Gastrocnemius medialis (tissue), 4 donors: ENCODE measurements around the gene ABCC3. TPM values are rescaled to one million over a fixed set of nuclear protein-coding genes. Genes with fewer than 3 reads are reported as not detected.

ENCODE experiments used
- ATAC-seq, 2 donors: fragments of 150-250 bp; one replicate each; pipeline ENCODE4 v1.9.1; 2016
- DNase-seq, 2 donors: peaks; one replicate each; pipeline ENCODE4 v3.0.0-alpha.2; 2019
- H3K27ac ChIP-seq, 4 donors: fragments of 200-600 bp; sonication (generic); 1 replicate in 1 of 4; 2 replicates in 3 of 4; pipeline ENCODE4 v1.5.1; 2016 to 2018; ENCODE audit warnings: mild to moderate bottlenecking in 2 of 4, moderate library complexity in 1 of 4
- H3K27me3 ChIP-seq, 3 donors: fragments of 200-600 bp; sonication (generic) in 2 of 3; 1 replicate in 1 of 3; 2 replicates in 2 of 3; pipeline versions ENCODE4 v1.5.1 to v1.6.0; 2016 to 2019; ENCODE audit warnings: mild to moderate bottlenecking in 1 of 3, moderate library complexity in 1 of 3
- H3K36me3 ChIP-seq, 2 donors: fragments of 200-600 bp; sonication (generic) in 1 of 2; one replicate each; pipeline ENCODE4 v1.5.1; 2017 to 2018
- H3K4me1 ChIP-seq, 2 donors: fragments of 200-600 bp; sonication (generic) in 1 of 2; one replicate each; pipeline ENCODE4 v1.5.1; 2016 to 2017; ENCODE audit warnings: mild to moderate bottlenecking in 2 of 2
- H3K4me3 ChIP-seq, 4 donors: fragments of 200-600 bp; sonication (generic) in 3 of 4; 1 replicate in 1 of 4; 2 replicates in 3 of 4; pipeline ENCODE4 v1.5.1; 2016 to 2019; ENCODE audit warnings: mild to moderate bottlenecking in 2 of 4
- H3K9me3 ChIP-seq, 3 donors: fragments of 200-600 bp; sonication (generic) in 2 of 3; 1 replicate in 1 of 3; 2 replicates in 2 of 3; pipeline ENCODE4 v1.5.1; 2016 to 2019
- CTCF ChIP-seq, 5 experiments: fragments of 450-650 bp in 3 of 5; fragments of 200-600 bp in 2 of 5; sonication (generic) in 2 of 5; IDR thresholded peaks in 4 of 5; conservative IDR thresholded peaks in 1 of 5; 1 replicate in 4 of 5; 2 replicates in 1 of 5; pipeline ENCODE4 v1.5.1; 2016 to 2019; ENCODE audit warnings: antibody characterized with exemption in 5 of 5, mild to moderate bottlenecking in 3 of 5, moderate library complexity in 3 of 5
- POLR2A ChIP-seq, 2 donors: fragments of 450-650 bp; IDR thresholded peaks; one replicate each; pipeline ENCODE4 v1.6.1; 2017; ENCODE audit warnings: antibody characterized with exemption in 2 of 2, mild to moderate bottlenecking in 2 of 2, moderate library complexity in 2 of 2
- in situ Hi-C, 4 donors: fragments of 200-750 bp; cut with MboI; loops; one replicate each; pipeline versions ENCODE4 v1.15.0 to v1.8.0; 2017; ENCODE audit warnings: low sequenced_read_pairs in 4 of 4
- intact Hi-C: fragments of 100-400 bp; cut with DNase I; formaldehyde crosslinking; loops from one replicate; pipeline ENCODE4 v1.15.1; 2023; ENCODE audit warnings: low total_unique reads
- total RNA-seq, 4 donors: library from RNA; depleted of rRNA; stranded (reverse); fragments of >200 nt; gene quantifications; one replicate each; pipeline versions ENCODE4 v1.1.0 to v1.2.3, GENCODE V29; 2016

The ABCC3 gene
- total RNA-seq, 4 donors from 2014 or later, result 0.51 to 1.3 (median 0.76) TPM

GRCh38 chr17:50586421-50587247, 48.0 kb upstream of the ABCC3 start:
- Histone ChIP-seq H3K9me3 (no peaks in the 10 kb centered on the region), H3K27ac (no peak overlapping the region), H3K36me3 (no peaks in the 10 kb centered on the region), H3K4me1 (peaks cover 14 to 21% of the 10 kb centered on the region in 2 donors), H3K27me3 (no peaks in the 10 kb centered on the region), H3K4me3 (no peak overlapping the region)
- intact Hi-C loops, result no loop called here
- in situ Hi-C loops, result no loop called here
- ATAC-seq (no peak), DNase-seq (no peak)
- TF ChIP-seq POLR2A (IDR thresholded peaks at IDR 0.05), result no peak
- TF ChIP-seq CTCF (IDR thresholded peaks at IDR 0.05 in 4 of 5, conservative IDR thresholded peaks at IDR 0.05 in 1 of 5), result no peak

DNA sequence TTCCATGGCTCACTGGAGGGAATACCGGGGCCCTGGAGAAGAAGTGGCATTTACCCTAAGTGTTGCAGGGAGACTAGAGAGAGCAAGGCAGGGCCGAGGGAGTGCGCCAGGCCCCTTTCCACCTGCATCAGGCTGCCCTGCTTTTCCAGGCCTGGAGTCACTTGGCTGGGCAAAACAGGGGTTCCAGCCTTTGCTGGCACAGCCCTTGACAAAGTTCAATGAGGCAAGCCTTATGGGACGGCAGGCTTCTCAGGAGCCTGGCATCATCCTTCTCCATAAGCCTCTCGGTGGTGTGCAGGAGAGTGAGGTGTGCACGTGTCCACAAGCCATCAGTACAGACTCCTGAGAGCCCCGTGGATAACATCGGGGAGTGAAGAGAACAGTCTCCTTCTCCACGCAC, 47.1 kb upstream of the ABCC3 start:
- intact Hi-C loops, result no loop called here
- TF ChIP-seq POLR2A (IDR thresholded peaks at IDR 0.05) (no peak), CTCF (IDR thresholded peaks at IDR 0.05 in 4 of 5, conservative IDR thresholded peaks at IDR 0.05 in 1 of 5) (no peak)
- in situ Hi-C loops, result no loop called here
- Histone ChIP-seq H3K4me3 (no peak overlapping the region), H3K9me3 (no peaks in the 10 kb centered on the region), H3K4me1 (peaks cover 14 to 16% of the 10 kb centered on the region in 2 donors), H3K27me3 (no peaks in the 10 kb centered on the region), H3K36me3 (no peaks in the 10 kb centered on the region), H3K27ac (no peak overlapping the region)
- DNase-seq (no peak), ATAC-seq (no peak)

DNA sequence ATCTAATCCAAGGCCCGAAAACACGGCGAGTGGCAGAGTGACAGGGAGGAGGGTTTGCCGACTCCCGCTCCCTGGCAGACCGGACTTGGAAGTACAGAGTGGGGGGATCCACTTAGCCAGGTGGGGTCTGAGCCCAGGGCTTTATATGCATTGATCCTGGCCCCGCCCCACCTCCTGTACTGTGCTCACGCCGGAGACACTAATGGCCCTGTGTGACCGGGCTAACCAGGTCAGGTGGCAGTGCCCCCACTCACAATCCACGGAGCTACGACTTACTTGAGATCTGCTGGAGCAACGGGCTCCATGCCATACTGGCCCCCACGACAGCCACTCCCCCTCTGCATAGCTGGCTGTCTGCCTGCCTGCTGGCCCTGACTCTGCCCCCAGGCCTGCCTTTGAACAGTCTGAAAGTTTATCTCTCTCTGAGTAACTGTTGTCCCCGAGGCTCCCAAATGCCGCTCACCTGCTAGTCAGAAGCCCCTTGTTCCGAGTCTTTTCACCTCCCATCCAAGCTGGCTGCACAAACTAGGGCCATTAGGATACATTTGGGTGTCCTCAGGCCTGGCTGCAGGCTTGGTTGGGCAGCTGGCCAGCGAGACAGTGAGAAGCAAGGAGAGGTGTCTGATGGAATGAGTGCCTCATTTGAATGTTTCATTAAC, 46.2 kb upstream of the ABCC3 start:
- no peak for DNase-seq

GRCh38 chr17:50589095-50589705, 45.5 kb upstream of the ABCC3 start:
- DNase-seq (no peak), ATAC-seq (no peak)
- in situ Hi-C loops (no loop called here), intact Hi-C loops (no loop called here)
- Histone ChIP-seq H3K36me3 (no peaks in the 10 kb centered on the region), H3K9me3 (no peaks in the 10 kb centered on the region), H3K27ac (no peak overlapping the region), H3K4me3 (no peak overlapping the region), H3K27me3 (no peaks in the 10 kb centered on the region), H3K4me1 (peaks cover 8 to 14% of the 10 kb centered on the region in 2 donors)
- TF ChIP-seq CTCF (IDR thresholded peaks at IDR 0.05 in 4 of 5, conservative IDR thresholded peaks at IDR 0.05 in 1 of 5), result no peak
- TF ChIP-seq POLR2A (IDR thresholded peaks at IDR 0.05), result no peak

More for the DNA sequence above, 46.2 kb upstream of the ABCC3 start:
- intact Hi-C loops (no loop called here), in situ Hi-C loops (no loop called here)
- H3K36me3 ChIP-seq, result no peaks in the 10 kb centered on the region
- H3K9me3 ChIP-seq, result no peaks in the 10 kb centered on the region
- H3K4me3 ChIP-seq, result no peak overlapping the region
- no peak overlapping the region for H3K27ac ChIP-seq
- no peak for ATAC-seq
- no peaks in the 10 kb centered on the region for H3K27me3 ChIP-seq
- H3K4me1 ChIP-seq, result peaks cover 8 to 14% of the 10 kb centered on the region in 2 donors
- TF ChIP-seq CTCF (IDR thresholded peaks at IDR 0.05 in 4 of 5, conservative IDR thresholded peaks at IDR 0.05 in 1 of 5) (no peak), POLR2A (IDR thresholded peaks at IDR 0.05) (no peak)
